Measurements from ENCODE around the gene MPO. TPM values are rescaled to one million over a fixed set of nuclear protein-coding genes. Genes with fewer than 3 reads are reported as not detected.

MPO gene
- total and polyA plus RNA-seq, 2 of the 8 experiments (the other 6 are each of a cell fraction or from before 2014, with no cell fraction given): 0.06 to 0.74 TPM

DNA sequence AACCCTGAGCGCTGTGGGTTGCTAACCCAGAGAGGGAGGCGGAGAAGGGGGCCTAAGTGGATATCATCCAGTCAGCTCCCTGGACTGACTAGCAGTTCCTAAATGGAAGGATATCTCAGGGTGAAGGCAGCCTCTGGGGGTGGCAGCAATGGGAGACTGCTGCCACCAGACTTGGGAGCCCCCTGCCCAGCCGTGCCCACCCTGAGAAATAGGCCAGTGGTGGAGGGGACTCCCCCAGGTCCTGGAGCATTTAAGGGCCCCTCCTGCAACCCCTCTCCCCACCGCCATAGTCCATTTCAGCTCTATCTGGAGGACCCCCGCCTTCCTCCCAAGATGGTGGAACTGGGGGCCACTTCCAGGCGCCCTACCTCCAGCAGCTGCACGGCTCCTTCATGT lies 39.4 kb upstream of the MPO start:
- WGBS, 2 experiments (ENCODE audit: extremely low coverage in 1 of 2, insufficient coverage in 1 of 2, insufficient read length in 1 of 2, insufficient replicate concordance in 2 of 2, low coverage in 1 of 2, low lambda C conversion rate in 2 of 2, missing lambda C conversion rate in 1 of 2): 88% methylated on average over 7 of the region's 7 CpGs; no CpG with 5 or more reads in 1 of the 2 experiments
- no peaks in the 10 kb centered on the region for H3K79me1 ChIP-seq (ENCODE audit: low read depth, low read length)
- no peak overlapping the region for H3K4ac ChIP-seq (replicated peaks; ENCODE audit: insufficient read length, low read depth, low read length)
- no peak overlapping the region for H3K27ac ChIP-seq (ENCODE audit: low read depth, low read length)
- H2BK15ac ChIP-seq (ENCODE audit: low read length): no peak overlapping the region
- H3K4me3 ChIP-seq (ENCODE audit: extremely low read depth in 1 of 4, insufficient read depth in 2 of 4, low read depth in 3 of 4, low read length in 4 of 4): no peak overlapping the region
- H3K4me1 ChIP-seq (replicated peaks in 1 of 4; ENCODE audit: control insufficient read depth in 3 of 4, insufficient read depth in 4 of 4, low read length in 3 of 4): peaks cover 0 to 13% (median 9%) of the 10 kb centered on the region in 4 experiments; a peak in 6 of 7 replicates
- no peaks in the 10 kb centered on the region for H3K79me2 ChIP-seq (ENCODE audit: control insufficient read depth in 1 of 2, insufficient read depth in 2 of 2, low read length in 2 of 2)
- peaks cover 0 to 20% (median 12%) of the 10 kb centered on the region in 4 experiments; a peak in 5 of 7 replicates for H3K27me3 ChIP-seq (replicated peaks in 1 of 4; ENCODE audit: control insufficient read depth in 3 of 4, extremely low read depth in 1 of 4, insufficient read depth in 3 of 4, low read length in 3 of 4)
- H2AK5ac ChIP-seq (ENCODE audit: low read depth, low read length): no peak overlapping the region
- H2BK120ac ChIP-seq (replicated peaks; ENCODE audit: low read depth, low read length): no peak overlapping the region
- H3K23ac ChIP-seq (ENCODE audit: insufficient read length): no peak overlapping the region
- no peak overlapping the region for H3K18ac ChIP-seq (ENCODE audit: extremely low read depth, low read length)
- TF ChIP-seq SIRT6 (IDR thresholded peaks at IDR 0.05; ENCODE audit: low read length): no peak
- TF ChIP-seq SUZ12 (IDR thresholded peaks at IDR 0.05; ENCODE audit: low read length): no peak
- H3K14ac ChIP-seq (ENCODE audit: insufficient read length): no peak overlapping the region
- no peaks in the 10 kb centered on the region for H3K9me3 ChIP-seq (ENCODE audit: insufficient read depth in 2 of 2, low read depth in 1 of 2, low read length in 1 of 2)
- no peak for FAIRE-seq
- H4K20me1 ChIP-seq (replicated peaks in 1 of 2; ENCODE audit: control insufficient read depth in 1 of 2, insufficient read depth in 2 of 2, low read length in 2 of 2): no peaks in the 10 kb centered on the region
- no peak overlapping the region for H2BK5ac ChIP-seq (ENCODE audit: low read depth, low read length)
- peaks cover 12% of the 10 kb centered on the region for H3K23me2 ChIP-seq (ENCODE audit: low read depth, low read length)
- CTCF ChIA-PET (ENCODE audit: partially characterized antibody): interaction anchor here (0.9 to 21.9 kb wide), 6 partner anchors 8 to 127 kb away, joined by 3 to 384 read pairs (median 50); no protein-coding TSS in a partner anchor
- no peak overlapping the region for H2BK12ac ChIP-seq (ENCODE audit: low read depth, low read length)
- no peak overlapping the region for H3K56ac ChIP-seq (replicated peaks; ENCODE audit: insufficient read length, low read depth, low read length)
- DNase-seq (ENCODE audit: low read depth in 1 of 2, low spot score in 2 of 2): no peak
- POLR2A ChIA-PET (ENCODE audit: partially characterized antibody): interaction anchor here (1.0 to 3.8 kb wide), 5 partner anchors 8 to 39 kb away, joined by 3 to 12 read pairs (median 6); partner anchors contain the start of genes MPO and SUPT4H1
- H4K5ac ChIP-seq (ENCODE audit: insufficient read length, low read depth, low read length): no peak overlapping the region
- H3K4me2 ChIP-seq (ENCODE audit: insufficient read depth in 1 of 2, low read depth in 2 of 2, low read length in 2 of 2): no peak overlapping the region
- no peak overlapping the region for H3K9ac ChIP-seq (replicated peaks in 1 of 4; ENCODE audit: extremely low read depth in 1 of 4, low read depth in 3 of 4, low read length in 3 of 4)
- no peak overlapping the region for H4K8ac ChIP-seq (ENCODE audit: extremely low read depth, insufficient read depth, low read length)
- H4K91ac ChIP-seq (replicated peaks; ENCODE audit: insufficient read length, low read length): no peak overlapping the region
- no peak overlapping the region for H2AFZ ChIP-seq (ENCODE audit: low read length)
- no peak overlapping the region for H2BK20ac ChIP-seq (ENCODE audit: low read length)
- no peaks in the 10 kb centered on the region for H3K36me3 ChIP-seq (ENCODE audit: control insufficient read depth in 2 of 4, insufficient read depth in 4 of 4, low read length in 3 of 4)
